ENCODE measurements around the gene XPO1.

Gene XPO1

GRCh38 chr2:61434314-61434713 lies 103.8 kb downstream of the XPO1 start:
- DNase-seq (ENCODE audit: low read depth in 3 of 3) = no peak

GRCh38 chr2:61433606-61434005 lies 104.5 kb downstream of the XPO1 start:
- DNase-seq (ENCODE audit: low read depth in 3 of 3) = no peak

- DNase-seq (ENCODE audit: low read depth in 3 of 3) = no peak
Measured at GRCh38 chr2:61432990-61433389, 105.2 kb downstream of the XPO1 start.

- DNase-seq (ENCODE audit: low read depth in 3 of 3) = no peak
Measured at GRCh38 chr2:61431345-61431744, 106.8 kb downstream of the XPO1 start.

Data from stimulated activated CD4-positive, alpha-beta T cell treated with anti-CD3 and anti-CD28 coated beads, TNF-alpha, amount 100 ng/mL, for 24 hours (primary cell).